Muscle layer of colon (tissue), 2 donors: Measurements from ENCODE around the gene PNPLA7.
"Not testable (repeated sequence)": the region's sequence is repeated elsewhere in the genome, so short reads cannot be mapped to it uniquely, and the experiment has no call there.

Experiments
- H3K27ac ChIP-seq: one replicate; pipeline ENCODE4 v1.7.0; 2013; ENCODE audit warnings: low read depth, mild to moderate bottlenecking, low read length, moderate library complexity
- H3K27me3 ChIP-seq, 2 donors: one replicate each; pipeline ENCODE4 v1.7.0; 2013; ENCODE audit warnings: low read length in 2 of 2, mild to moderate bottlenecking in 2 of 2; ENCODE audit not compliant: insufficient read depth in 2 of 2, control insufficient read depth in 1 of 2
- H3K36me3 ChIP-seq: one replicate; pipeline ENCODE4 v1.7.0; 2013; ENCODE audit warnings: mild to moderate bottlenecking, low read length; ENCODE audit not compliant: insufficient read depth
- H3K4me1 ChIP-seq: one replicate; pipeline ENCODE4 v1.7.0; 2013; ENCODE audit warnings: mild to moderate bottlenecking, low read length; ENCODE audit not compliant: insufficient read depth
- H3K4me3 ChIP-seq, 2 donors: one replicate each; pipeline ENCODE4 v1.7.0; 2013; ENCODE audit warnings: low read length in 2 of 2, low read depth in 1 of 2, mild to moderate bottlenecking in 1 of 2, moderate library complexity in 1 of 2
- H3K9ac ChIP-seq: one replicate; pipeline ENCODE4 v1.7.0; 2013; ENCODE audit warnings: low read length
- H3K9me3 ChIP-seq: one replicate; pipeline ENCODE4 v1.7.0; 2013; ENCODE audit warnings: mild to moderate bottlenecking, low read length
- donor health status: abdominal sarcoma.
- donor health status: Adenocarcinoma of cecum.

Gene PNPLA7

GRCh38 chr9:137536594-137537131 lies 13.5 kb downstream of the PNPLA7 start:
- not testable (repeated sequence) for H3K36me3 ChIP-seq, H3K9me3 ChIP-seq, H3K4me3 ChIP-seq, H3K9ac ChIP-seq, H3K4me1 ChIP-seq, H3K27ac ChIP-seq, H3K27me3 ChIP-seq

- Histone ChIP-seq H3K36me3 (no peaks in the 10 kb centered on the region), H3K4me3 (no peak overlapping the region), H3K9ac (no peak overlapping the region), H3K27ac (no peak overlapping the region), H3K4me1 (peaks cover 9% of the 10 kb centered on the region), H3K27me3 (no peaks in the 10 kb centered on the region), H3K9me3 (no peaks in the 10 kb centered on the region)
These were observed 15.1 kb downstream of the PNPLA7 start for GRCh38 chr9:137535120-137535428.

GRCh38 chr9:137534256-137535119 lies 15.7 kb downstream of the PNPLA7 start:
- Histone ChIP-seq H3K27me3 (no peaks in the 10 kb centered on the region), H3K27ac (no peak overlapping the region), H3K36me3 (no peaks in the 10 kb centered on the region), H3K4me3 (no peak overlapping the region), H3K9ac (no peak overlapping the region), H3K4me1 (peaks cover 9% of the 10 kb centered on the region), H3K9me3 (no peaks in the 10 kb centered on the region)

DNA sequence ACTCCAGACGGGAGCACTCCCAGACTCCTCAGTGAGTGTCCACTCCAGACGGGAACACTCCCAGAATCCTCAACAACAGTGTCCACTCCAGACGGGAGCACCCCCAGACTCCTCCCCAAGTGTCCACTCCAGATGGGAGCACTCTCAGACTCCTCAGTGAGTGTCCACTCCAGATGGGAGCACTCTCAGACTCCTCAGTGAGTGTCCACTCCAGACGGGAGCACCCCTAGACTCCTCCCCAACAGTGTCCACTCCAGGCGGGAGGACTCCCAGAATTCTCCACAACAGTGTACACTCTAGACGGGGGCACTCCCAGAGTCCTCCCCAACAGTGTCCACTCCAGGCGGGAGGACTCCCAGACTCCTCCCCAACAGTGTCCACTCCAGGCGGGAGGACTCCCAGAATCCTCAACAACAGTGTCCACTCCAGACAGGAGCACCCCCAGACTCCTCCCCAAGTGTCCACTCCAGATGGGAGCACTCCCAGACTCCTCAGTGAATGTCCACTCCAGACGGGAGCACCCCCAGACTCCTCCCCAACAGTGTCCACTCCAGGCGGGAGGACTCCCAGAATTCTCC lies 17.2 kb downstream of the PNPLA7 start:
- H3K4me3 ChIP-seq, H3K36me3 ChIP-seq, H3K9ac ChIP-seq, H3K9me3 ChIP-seq, H3K27ac ChIP-seq, H3K27me3 ChIP-seq, H3K4me1 ChIP-seq: not testable (repeated sequence)

GRCh38 chr9:137531099-137531765 lies 19.0 kb downstream of the PNPLA7 start:
- H3K27me3 ChIP-seq: no peaks in the 10 kb centered on the region
- H3K4me3 ChIP-seq: no peak overlapping the region
- H3K9me3 ChIP-seq: no peaks in the 10 kb centered on the region
- H3K36me3 ChIP-seq: no peaks in the 10 kb centered on the region
- no peak overlapping the region for H3K27ac ChIP-seq
- peaks cover 9% of the 10 kb centered on the region for H3K4me1 ChIP-seq
- no peak overlapping the region for H3K9ac ChIP-seq

GRCh38 chr9:137530331-137530730 lies 19.9 kb downstream of the PNPLA7 start:
- Histone ChIP-seq H3K9me3 (no peaks in the 10 kb centered on the region), H3K27me3 (no peaks in the 10 kb centered on the region), H3K27ac (no peak overlapping the region), H3K4me1 (peaks cover 9% of the 10 kb centered on the region), H3K9ac (no peak overlapping the region), H3K36me3 (no peaks in the 10 kb centered on the region), H3K4me3 (no peak overlapping the region)

DNA sequence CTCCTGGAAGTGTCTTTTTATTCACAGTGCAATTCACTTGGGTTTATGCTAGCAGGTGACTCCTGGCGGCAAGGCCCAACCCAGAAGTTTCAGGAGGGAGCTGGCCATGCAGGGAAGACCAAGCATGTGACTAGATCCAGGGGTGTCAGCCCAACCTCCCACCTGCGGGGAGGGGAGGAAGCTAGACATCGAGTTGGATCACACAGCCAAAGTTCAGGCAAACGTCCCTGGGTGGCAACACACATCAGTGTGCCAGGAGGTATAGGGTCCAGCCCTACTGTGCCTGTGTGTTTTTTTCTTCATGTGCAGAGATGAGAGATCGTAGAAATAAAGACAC lies 25.3 kb downstream of the PNPLA7 start:
- no peak overlapping the region for H3K9ac ChIP-seq
- no peak overlapping the region for H3K4me3 ChIP-seq
- no peaks in the 10 kb centered on the region for H3K4me1 ChIP-seq
- H3K27me3 ChIP-seq: no peaks in the 10 kb centered on the region
- no peaks in the 10 kb centered on the region for H3K36me3 ChIP-seq
- H3K9me3 ChIP-seq: no peaks in the 10 kb centered on the region
- H3K27ac ChIP-seq: no peak overlapping the region

DNA sequence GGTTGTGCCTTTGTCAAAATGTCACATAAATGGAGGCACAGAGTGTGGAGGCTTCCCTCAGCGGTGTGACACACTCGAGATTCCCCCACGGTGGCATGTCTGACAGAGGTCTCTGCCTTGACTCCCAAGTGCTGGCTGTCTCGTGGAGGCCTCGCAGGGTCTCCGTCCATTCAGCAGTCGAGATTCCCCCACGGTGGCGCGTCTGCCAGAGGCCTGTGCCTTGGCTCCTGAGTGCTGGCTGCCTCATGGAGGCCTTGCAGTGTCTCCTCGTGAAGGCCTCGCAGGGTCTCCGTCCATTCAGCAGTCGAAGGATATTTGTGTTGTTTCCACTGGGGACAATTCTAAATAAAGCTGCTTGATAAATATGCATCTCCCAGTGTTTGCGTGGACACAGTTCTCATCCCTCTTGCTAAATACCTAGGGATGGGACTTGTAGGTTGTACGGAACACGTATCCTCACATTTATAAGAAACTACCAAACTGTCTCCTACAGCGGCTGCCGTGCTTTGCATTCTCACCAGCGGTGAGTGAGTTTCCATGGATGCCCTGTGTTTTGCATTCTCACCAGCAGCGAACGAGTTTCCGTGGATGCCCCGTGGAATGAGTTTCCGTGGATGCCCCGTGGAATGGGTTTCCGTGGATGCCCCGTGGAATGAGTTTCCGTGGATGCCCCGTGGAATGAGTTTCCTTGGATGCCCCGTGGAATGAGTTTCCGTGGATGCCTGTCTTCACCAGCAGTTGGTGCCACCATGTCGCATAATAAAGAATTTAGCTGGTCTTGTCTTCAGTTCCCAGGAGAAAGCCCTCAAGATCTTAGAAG lies 25.8 kb downstream of the PNPLA7 start:
- no peaks in the 10 kb centered on the region for H3K27me3 ChIP-seq
- H3K27ac ChIP-seq: no peak overlapping the region
- H3K4me3 ChIP-seq: no peak overlapping the region
- no peaks in the 10 kb centered on the region for H3K4me1 ChIP-seq
- H3K36me3 ChIP-seq: no peaks in the 10 kb centered on the region
- no peak overlapping the region for H3K9ac ChIP-seq
- no peaks in the 10 kb centered on the region for H3K9me3 ChIP-seq

- Histone ChIP-seq H3K36me3 (no peaks in the 10 kb centered on the region), H3K4me3 (no peak overlapping the region), H3K9me3 (no peaks in the 10 kb centered on the region), H3K27ac (no peak overlapping the region), H3K27me3 (no peaks in the 10 kb centered on the region), H3K4me1 (no peaks in the 10 kb centered on the region), H3K9ac (no peak overlapping the region)
These were observed 27.3 kb downstream of the PNPLA7 start for GRCh38 chr9:137522746-137523455.

DNA sequence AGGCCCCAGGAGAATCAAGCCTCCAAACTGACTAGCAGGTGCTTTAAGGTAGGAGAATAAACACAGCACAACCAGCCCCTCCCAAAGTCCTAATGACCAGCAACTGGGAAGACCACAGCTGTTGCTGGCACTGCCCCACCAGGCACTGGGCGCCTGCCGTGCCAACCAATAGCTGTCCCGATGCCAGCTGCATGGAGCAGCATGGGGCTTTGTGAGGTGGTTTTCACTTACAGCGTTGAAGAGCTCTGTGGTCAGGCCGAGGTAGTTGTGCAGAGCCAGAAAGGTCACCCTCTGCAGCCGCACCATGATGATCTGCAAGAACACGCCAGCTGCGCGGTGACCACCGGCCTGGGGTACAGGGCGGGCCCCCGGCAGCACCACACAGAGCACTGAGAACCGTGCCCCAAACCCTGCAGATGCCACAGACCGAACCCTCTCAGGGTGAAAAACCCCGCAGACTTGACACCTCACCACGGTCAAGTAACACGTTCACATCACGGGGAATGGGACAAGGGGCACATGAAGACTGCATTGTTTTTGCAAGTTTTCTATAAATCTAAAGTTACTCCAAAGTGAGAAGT lies 28.7 kb downstream of the PNPLA7 start:
- H3K27me3 ChIP-seq: no peaks in the 10 kb centered on the region
- H3K4me3 ChIP-seq: no peak overlapping the region
- H3K4me1 ChIP-seq: no peaks in the 10 kb centered on the region
- no peaks in the 10 kb centered on the region for H3K9me3 ChIP-seq
- H3K27ac ChIP-seq: no peak overlapping the region
- no peaks in the 10 kb centered on the region for H3K36me3 ChIP-seq
- no peak overlapping the region for H3K9ac ChIP-seq
